Left forelimb (tissue), 1 donor: Measurements from ENCODE around the gene LRRC4B.
A peak's percentile ranks its signal among the peaks of the same experiment; 100 is the strongest.
"Not testable (repeated sequence)": the region's sequence is repeated elsewhere in the genome, so short reads cannot be mapped to it uniquely, and the experiment has no call there.

Experiments used
- DNase-seq: peaks from one replicate; pipeline ENCODE4 v3.0.0-alpha.2; 2018; ENCODE audit warnings: low spot score

LRRC4B gene

GRCh38 chr19:50485284-50485955 lies 82.8 kb downstream of the LRRC4B start:
- no peak for DNase-seq

DNA sequence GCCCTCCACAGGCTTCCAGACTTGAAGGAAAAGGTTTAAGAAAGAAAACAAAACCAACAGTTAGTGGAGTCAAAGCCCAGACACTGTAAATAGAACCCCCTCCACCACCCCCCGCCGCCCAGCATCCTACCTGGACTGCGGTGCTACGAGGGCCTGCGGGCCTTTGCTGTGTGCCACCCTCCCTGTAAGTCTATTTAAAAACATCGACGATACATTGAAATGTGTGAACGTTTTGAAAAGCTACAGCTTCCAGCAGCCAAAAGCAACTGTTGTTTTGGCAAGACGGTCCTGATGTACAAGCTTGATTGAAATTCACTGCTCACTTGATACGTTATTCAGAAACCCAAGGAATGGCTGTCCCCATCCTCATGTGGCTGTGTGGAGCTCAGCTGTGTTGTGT lies 85.3 kb downstream of the LRRC4B start:
- DNase-seq = no peak

DNA sequence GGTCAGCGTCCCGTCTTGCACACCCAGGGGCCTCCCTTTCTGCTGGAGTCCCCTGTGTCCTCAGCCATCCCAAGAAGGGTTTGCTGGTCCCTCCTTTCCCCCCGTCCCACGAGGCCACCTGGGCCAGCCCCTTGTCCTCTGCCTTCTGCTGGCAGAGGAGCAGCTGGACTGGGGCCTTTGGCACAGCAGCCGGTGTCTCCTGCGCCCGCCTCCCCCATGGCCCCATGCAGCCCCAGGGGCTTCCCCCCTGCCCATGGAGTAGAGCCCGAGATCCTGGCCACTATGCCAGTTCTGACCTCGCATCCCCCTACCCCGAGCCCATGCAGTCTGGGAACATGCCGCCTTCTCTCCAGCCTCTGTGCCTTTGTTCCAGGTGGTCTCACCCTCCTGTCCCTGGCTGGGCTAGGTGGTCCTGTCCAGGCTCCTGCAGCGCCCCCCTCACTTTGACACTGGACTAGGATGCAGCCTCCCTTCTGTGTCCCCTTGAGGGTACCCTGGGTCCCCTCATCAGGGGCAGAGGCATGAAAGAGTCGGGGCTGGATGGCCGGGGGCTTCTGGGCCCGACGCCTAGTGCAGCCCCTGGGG lies 85.9 kb downstream of the LRRC4B start:
- DNase-seq = no peak

GRCh38 chr19:50481351-50482149 lies 86.7 kb downstream of the LRRC4B start:
- no peak for DNase-seq

DNA sequence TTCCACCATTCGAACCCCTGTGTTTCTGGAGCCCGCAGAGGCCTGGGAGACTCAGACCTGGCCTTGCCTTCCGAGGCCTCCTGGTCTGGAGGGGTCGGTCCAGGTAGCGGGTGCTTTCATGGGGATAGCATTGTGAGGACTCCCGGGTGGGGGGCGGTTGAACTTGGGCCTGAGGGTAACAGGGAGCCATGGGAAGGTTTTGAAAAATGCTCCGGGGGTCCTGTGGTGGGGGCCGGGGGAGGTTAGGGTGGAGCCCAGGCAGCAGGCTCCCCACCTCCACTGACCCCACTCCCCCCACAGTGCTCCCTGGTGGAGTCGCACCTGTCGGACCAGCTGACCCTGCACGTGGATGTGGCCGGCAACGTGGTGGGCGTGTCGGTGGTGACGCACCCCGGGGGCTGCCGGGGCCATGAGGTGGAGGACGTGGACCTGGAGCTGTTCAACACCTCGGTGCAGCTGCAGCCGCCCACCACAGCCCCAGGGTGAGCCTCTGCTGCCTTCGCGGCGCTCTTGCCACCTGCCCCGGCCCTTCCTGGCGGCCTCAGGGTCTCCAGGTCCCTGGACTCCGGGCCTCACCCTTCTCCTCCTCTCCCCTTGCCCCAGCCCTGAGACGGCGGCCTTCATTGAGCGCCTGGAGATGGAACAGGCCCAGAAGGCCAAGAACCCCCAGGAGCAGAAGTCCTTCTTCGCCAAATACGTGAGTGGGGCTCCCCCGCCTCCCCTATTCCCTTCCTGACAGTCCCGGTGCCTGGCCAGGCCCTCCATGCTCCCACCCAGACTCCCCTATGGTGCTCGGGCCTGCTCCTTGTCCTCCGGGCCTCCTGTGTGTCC lies 87.7 kb downstream of the LRRC4B start:
- no peak for DNase-seq

- no peak for DNase-seq
Measured at GRCh38 chr19:50479761-50480251, 88.4 kb downstream of the LRRC4B start.

GRCh38 chr19:50478901-50479715 lies 89.1 kb downstream of the LRRC4B start:
- no peak for DNase-seq

- no peak for DNase-seq
Measured at GRCh38 chr19:50477751-50478515, 90.3 kb downstream of the LRRC4B start.

- DNase-seq = no peak
Measured at GRCh38 chr19:50476907-50477238, 91.4 kb downstream of the LRRC4B start.

DNA sequence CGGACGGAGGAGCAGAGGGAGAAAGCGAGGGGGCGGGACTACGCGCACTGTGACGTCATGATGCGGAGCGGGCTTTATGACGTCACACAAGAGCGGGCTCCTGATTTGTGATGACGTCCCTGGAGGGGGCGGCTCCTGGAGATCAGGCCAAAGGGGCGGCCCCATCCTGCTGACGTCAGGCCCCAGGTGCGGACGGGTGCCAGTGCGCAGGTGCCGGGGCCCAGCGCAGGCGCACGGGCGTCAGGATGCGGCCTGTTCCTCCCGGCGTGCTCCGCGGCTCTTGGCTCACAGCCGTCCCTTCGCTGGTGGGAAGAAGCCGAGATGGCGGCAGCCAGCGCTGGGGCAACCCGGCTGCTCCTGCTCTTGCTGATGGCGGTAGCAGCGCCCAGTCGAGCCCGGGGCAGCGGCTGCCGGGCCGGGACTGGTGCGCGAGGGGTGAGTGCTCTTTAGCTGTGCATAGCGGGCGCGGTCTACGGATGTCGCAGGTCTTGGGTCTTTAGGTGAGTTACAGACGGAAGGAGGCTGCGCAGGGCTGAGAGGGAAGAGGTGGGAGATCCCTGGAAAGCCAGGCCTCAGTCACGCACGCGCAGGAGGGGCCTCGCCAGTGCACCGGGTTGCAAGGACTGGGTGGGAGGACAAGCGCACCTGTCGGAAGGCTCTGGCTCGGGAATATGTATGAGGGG lies 91.9 kb downstream of the LRRC4B start, which contains the start of the genes EMC10 and GARIN5A:
Gene EMC10 (plus strand): TSS at position 284 of the 683 bp plus-strand sequence. CDS start 38 bp downstream, at position 322.
Gene GARIN5A (minus strand): TSS at position 625 of the 683 bp plus-strand sequence. CDS start 460 bp downstream, at position 165.
- DNase-seq = peak; percentile 96

DNA sequence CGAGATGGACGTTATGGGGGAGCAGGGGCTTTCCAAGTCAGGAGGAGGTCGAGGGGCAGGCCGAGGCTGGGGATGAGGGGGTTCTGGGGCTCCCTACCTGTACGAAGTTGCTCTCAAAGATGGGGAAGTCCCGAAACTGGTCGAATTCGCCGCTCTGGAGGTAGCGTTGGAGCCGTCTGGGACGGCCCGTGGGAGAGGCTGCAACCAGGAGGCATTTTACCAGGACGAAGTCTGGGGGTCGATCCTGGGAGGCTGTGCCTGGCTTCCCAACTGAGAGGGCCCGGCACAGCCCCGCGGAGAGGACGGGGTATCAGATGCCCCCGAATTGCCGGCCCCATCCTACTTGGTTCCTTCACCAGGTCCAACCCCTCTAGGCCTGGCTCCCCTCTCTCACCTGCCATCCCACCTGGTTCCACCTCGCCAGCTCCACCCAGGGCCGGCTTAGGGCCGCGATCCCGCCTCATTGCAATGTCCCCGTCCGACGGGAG lies 92.5 kb downstream of the LRRC4B start:
- DNase-seq = no peak

- DNase-seq = no peak
Measured at GRCh38 chr19:50475101-50475568, 93.1 kb downstream of the LRRC4B start.

DNA sequence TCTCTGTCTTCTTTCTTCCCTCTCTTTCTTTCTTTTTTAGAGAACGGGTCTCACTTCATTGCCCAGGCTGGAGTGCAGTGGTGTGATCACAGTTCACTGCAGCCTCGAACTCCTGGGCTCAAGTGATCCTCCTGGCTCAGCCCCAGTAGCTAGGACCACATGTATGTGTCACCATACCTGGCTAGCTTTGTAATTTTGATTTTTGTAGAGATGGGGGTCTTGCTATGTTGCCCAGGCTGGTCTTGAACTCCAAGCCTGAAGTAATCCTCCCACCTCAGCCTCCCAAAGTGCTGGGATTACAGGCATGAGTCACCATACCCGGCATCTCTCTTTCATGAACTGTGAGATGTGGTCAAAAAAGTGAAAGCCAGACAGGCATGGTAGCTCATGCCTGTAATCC lies 94.9 kb downstream of the LRRC4B start:
- not testable (repeated sequence) for DNase-seq

- no peak for DNase-seq
Measured at GRCh38 chr19:50468818-50469217, 99.4 kb downstream of the LRRC4B start.

DNA sequence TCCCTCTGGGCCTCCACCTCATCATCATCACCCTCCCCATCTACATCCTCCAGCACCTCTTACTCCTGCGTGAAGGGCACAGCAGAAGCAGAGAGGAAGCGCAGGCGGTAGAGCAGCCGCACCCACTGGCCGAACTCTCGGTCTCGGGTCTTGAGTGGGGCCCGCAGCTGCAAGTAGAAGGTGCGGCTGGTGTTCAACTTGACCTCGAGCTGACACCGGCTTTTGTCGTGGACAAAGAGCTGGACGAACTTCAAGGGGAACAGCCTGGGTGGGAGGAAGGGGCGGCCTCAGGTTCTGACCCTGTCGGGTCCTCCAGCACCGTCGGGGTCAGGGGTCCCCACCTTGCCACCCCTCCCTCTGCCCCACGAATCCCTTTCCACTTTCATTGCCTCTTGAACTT lies 100.7 kb downstream of the LRRC4B start:
- no peak for DNase-seq
